CD4-positive, alpha-beta T cell treated with Interleukin-21 for 1 hour (primary cell): Measurements from ENCODE around the gene CETN1.

Experiments used
- DNase-seq: peaks from one replicate; pipeline ENCODE4 v3.0.0-alpha.2; 2020

CETN1 gene

DNA sequence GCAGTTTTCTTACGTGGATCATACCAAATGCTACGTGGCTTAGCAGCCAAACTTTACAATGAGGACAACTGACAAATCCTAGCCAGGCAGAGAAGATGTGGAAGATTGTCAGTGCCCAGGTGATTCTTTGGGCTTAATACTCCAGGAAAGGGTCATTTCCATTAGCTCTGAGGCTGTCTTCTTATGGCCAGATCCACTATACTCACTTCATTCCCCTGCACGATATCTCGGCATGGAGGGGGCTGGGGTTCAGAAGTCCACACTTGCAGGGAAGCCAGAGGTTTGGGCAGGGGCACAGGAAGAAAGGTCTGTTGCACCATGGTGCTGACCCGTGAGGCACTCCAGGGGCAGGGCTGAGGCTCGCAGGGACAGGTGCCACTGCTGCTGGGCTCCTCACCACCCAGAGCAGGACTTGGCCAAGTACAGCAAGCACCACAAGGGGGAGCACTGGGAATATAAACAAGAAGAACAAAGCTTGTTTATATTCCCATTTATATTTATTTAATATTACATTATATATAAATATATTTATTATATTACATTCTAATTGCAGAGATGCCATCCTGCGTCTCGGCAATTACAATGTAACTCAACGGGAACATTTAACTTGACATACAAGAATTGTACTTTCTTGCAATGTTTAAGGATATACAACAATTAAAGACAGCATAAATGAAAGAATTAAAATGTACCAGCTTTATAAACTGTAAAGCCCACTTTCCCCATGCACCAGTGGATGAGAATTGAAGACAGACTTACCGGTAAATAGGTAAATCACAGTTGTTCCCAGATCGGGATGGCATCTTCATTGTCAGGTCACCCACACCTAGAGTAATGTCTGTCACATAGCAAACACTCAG lies 43.8 kb downstream of the CETN1 start:
- peak; percentile 57 for DNase-seq

GRCh38 chr18:627231-627630 lies 47.1 kb downstream of the CETN1 start:
- DNase-seq = no peak

DNA sequence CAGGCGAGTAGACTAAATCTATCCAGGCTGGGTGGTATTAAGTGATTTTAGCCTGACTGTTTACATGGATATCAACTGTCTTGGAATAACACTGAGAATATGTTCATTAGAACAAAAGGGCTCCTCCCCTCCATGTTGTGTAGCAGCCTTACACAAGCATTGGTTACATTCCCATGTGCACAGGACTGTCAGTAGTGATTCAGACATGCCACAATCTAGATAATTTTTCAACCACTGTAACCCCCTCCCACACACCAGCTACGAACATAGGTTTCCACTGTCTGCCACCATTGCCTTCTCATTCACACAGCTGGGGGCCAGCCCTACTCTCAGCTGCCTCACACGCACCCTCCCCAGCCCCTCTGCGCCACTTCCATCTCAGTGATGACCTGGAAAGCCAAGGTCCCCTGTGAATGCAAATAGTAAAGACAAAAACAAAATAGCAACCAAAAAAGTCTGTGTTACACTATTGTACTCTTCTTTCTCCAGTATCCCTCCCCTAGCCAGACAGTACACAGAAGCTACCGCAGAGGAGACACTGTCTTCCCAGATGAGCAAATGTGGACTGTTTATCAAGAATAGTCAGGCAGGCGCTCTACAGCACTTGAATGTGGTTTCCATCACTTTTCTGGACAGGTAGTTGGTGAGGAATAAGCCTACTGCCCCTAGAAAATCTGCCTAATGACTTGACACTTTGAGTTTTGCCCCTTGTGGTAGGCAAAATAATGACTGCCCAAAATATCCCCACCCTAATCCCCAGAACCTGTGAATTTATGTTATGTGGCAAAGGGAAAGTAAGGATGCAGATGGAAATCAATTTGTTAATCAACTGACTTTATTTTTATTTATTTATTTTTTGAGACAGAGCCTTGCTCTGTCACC lies 49.3 kb downstream of the CETN1 start:
- no peak for DNase-seq

DNA sequence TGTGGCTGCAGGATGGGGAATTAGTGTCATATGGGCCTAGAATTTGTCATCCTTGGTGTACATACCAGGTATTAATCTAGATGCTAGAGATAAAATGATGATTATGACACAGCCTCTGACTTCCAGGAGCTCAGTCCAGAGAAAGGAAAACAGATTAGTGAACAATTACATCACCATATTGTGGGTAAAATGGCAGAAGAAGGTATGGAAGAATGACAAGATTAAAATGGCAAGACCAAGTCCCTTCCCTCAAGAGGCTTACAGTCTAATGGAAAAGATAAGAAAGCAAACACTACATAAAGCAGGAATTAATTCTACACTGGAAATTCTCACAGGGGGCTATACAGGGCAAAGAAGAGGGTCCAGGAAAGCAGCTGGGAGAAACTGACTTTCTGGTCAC lies 51.4 kb downstream of the CETN1 start:
- DNase-seq = no peak
